H1 (cell line): ENCODE results near the gene AIG1. TPM values are rescaled to one million over a fixed set of nuclear protein-coding genes. Genes with fewer than 3 reads are reported as not detected.

ENCODE experiments used
- CTCF ChIA-PET: fragments of 300-600 bp; sonication (Branson Sonifier 250); formaldehyde crosslinking; loops from one replicate; lab custom pipeline; 2021; ENCODE audit not compliant: partially characterized antibody; lab: Charles Lee
- POLR2A ChIA-PET: fragments of 300-600 bp; sonication (Branson Sonifier 250); formaldehyde crosslinking; loops from one replicate; lab custom pipeline; 2021; ENCODE audit warnings: inconsistent platforms; ENCODE audit not compliant: partially characterized antibody; lab: Charles Lee
- DNase-seq, 2 experiments: peaks; one replicate each; pipeline versions ENCODE4 v3.0.0 to v3.0.0-alpha.2; 2010 to 2022; ENCODE audit warnings: low spot score in 2 of 2, low read depth in 1 of 2, mixed read lengths in 1 of 2
- FAIRE-seq: peaks from 2 replicates; lab custom pipeline; 2011; peaks lifted over from hg19 to GRCh38; lab: Jason Lieb, UNC
- H2AFZ ChIP-seq: 2 replicates; pipeline ENCODE4 v1.8.1; 2012; ENCODE audit warnings: low read length, inconsistent platforms
- H2AK5ac ChIP-seq: 2 replicates; pipeline ENCODE4 v1.6.1; 2013; ENCODE audit warnings: low read depth, low read length
- H2BK120ac ChIP-seq: replicated peaks from 2 replicates; pipeline ENCODE3; 2013; ENCODE audit warnings: low read depth, low read length, inconsistent platforms
- H2BK12ac ChIP-seq: 2 replicates; pipeline ENCODE4 v1.6.1; 2013; ENCODE audit warnings: low read depth, low read length
- H2BK15ac ChIP-seq: 2 replicates; pipeline ENCODE4 v1.6.1; 2013; ENCODE audit warnings: low read length
- H2BK20ac ChIP-seq: 2 replicates; pipeline ENCODE4 v1.6.1; 2013; ENCODE audit warnings: low read length
- H2BK5ac ChIP-seq: 2 replicates; pipeline ENCODE4 v1.6.1; 2013; ENCODE audit warnings: low read depth, low read length
- H3K14ac ChIP-seq: 2 replicates; pipeline ENCODE4 v1.6.1; 2013; ENCODE audit warnings: inconsistent platforms; ENCODE audit not compliant: insufficient read length
- H3K18ac ChIP-seq: 2 replicates; pipeline ENCODE4 v1.6.1; 2013; ENCODE audit warnings: low read length; ENCODE audit errors: extremely low read depth
- H3K23ac ChIP-seq: 2 replicates; pipeline ENCODE4 v1.6.1; 2013; ENCODE audit warnings: inconsistent platforms; ENCODE audit not compliant: insufficient read length
- H3K23me2 ChIP-seq: 2 replicates; pipeline ENCODE4 v1.6.1; 2013; ENCODE audit warnings: low read depth, low read length
- H3K27ac ChIP-seq: 2 replicates; pipeline ENCODE4 v1.6.1; 2011; ENCODE audit warnings: low read depth, low read length, inconsistent platforms
- H3K27me3 ChIP-seq, 4 experiments: replicated peaks in 1 of 4; 1 replicate in 1 of 4; 2 replicates in 3 of 4; pipeline versions ENCODE4 v1.6.1 to v1.8.1; 2011 to 2013; ENCODE audit warnings: low read length in 3 of 4, mild to moderate bottlenecking in 3 of 4, inconsistent platforms in 2 of 4, mixed read lengths in 2 of 4, moderate library complexity in 1 of 4; ENCODE audit not compliant: control insufficient read depth in 3 of 4, insufficient read depth in 3 of 4; ENCODE audit errors: extremely low read depth in 1 of 4
- H3K36me3 ChIP-seq, 4 experiments: 2 replicates each; pipeline versions ENCODE4 v1.6.1 to v1.8.1; 2011 to 2013; ENCODE audit warnings: mild to moderate bottlenecking in 4 of 4, low read length in 3 of 4, moderate library complexity in 2 of 4, control low read depth in 1 of 4, inconsistent platforms in 1 of 4; ENCODE audit not compliant: insufficient read depth in 4 of 4, control insufficient read depth in 2 of 4
- H3K4ac ChIP-seq: replicated peaks from 2 replicates; pipeline ENCODE3; 2013; ENCODE audit warnings: low read length, low read depth, mixed read lengths, inconsistent platforms; ENCODE audit not compliant: insufficient read length
- H3K4me1 ChIP-seq, 4 experiments: replicated peaks in 1 of 4; 1 replicate in 1 of 4; 2 replicates in 3 of 4; pipeline versions ENCODE4 v1.6.1 to v1.8.1; 2011 to 2013; ENCODE audit warnings: low read length in 3 of 4, inconsistent platforms in 2 of 4, mixed read lengths in 1 of 4; ENCODE audit not compliant: insufficient read depth in 4 of 4, control insufficient read depth in 3 of 4
- H3K4me2 ChIP-seq, 2 experiments: 2 replicates each; pipeline versions ENCODE4 v1.6.1 to v1.8.1; 2011 to 2013; ENCODE audit warnings: low read depth in 2 of 2, low read length in 2 of 2, control low read depth in 1 of 2, inconsistent platforms in 1 of 2, mild to moderate bottlenecking in 1 of 2; ENCODE audit not compliant: insufficient read depth in 1 of 2
- H3K4me3 ChIP-seq, 4 experiments: fragments of 200-600, 300-600 bp in 1 of 4; sonication (generic), shearing (Covaris generic), sonication (Bioruptor Twin) in 1 of 4; 2 replicates each; pipeline versions ENCODE4 v1.5.1 to v1.8.1; 2011 to 2016; ENCODE audit warnings: low read length in 4 of 4, low read depth in 3 of 4, control low read depth in 2 of 4, inconsistent platforms in 2 of 4, mild to moderate bottlenecking in 2 of 4, mixed read lengths in 1 of 4, moderate library complexity in 1 of 4; ENCODE audit not compliant: insufficient read depth in 2 of 4; ENCODE audit errors: extremely low read depth in 1 of 4
- H3K56ac ChIP-seq: replicated peaks from 2 replicates; pipeline ENCODE3; 2013; ENCODE audit warnings: low read depth, mild to moderate bottlenecking, mixed read lengths, low read length, inconsistent platforms; ENCODE audit not compliant: insufficient read length
- H3K79me1 ChIP-seq: 2 replicates; pipeline ENCODE4 v1.6.1; 2013; ENCODE audit warnings: low read depth, low read length, control low read depth
- H3K79me2 ChIP-seq, 2 experiments: 2 replicates each; pipeline versions ENCODE4 v1.6.1 to v1.8.1; 2012 to 2013; ENCODE audit warnings: low read length in 2 of 2, mild to moderate bottlenecking in 2 of 2, inconsistent platforms in 1 of 2; ENCODE audit not compliant: insufficient read depth in 2 of 2, control insufficient read depth in 1 of 2
- H3K9ac ChIP-seq, 4 experiments: replicated peaks in 1 of 4; 1 replicate in 1 of 4; 2 replicates in 3 of 4; pipeline versions ENCODE4 v1.6.1 to v1.8.1; 2011 to 2013; ENCODE audit warnings: low read depth in 3 of 4, low read length in 3 of 4, control low read depth in 2 of 4, mild to moderate bottlenecking in 2 of 4, moderate library complexity in 2 of 4, inconsistent platforms in 1 of 4; ENCODE audit errors: extremely low read depth in 1 of 4
- H3K9me3 ChIP-seq, 2 experiments: 2 replicates each; pipeline versions ENCODE4 v1.6.1 to v1.8.1; 2012 to 2013; ENCODE audit warnings: mild to moderate bottlenecking in 2 of 2, moderate library complexity in 2 of 2, control low read depth in 1 of 2, inconsistent platforms in 1 of 2, low read depth in 1 of 2, low read length in 1 of 2, mixed read lengths in 1 of 2; ENCODE audit not compliant: insufficient read depth in 2 of 2
- H4K20me1 ChIP-seq, 2 experiments: replicated peaks in 1 of 2; 2 replicates each; pipeline versions ENCODE3 to v1.8.1; 2011 to 2013; ENCODE audit warnings: inconsistent platforms in 2 of 2, low read length in 2 of 2, mild to moderate bottlenecking in 1 of 2; ENCODE audit not compliant: insufficient read depth in 2 of 2, control insufficient read depth in 1 of 2
- H4K5ac ChIP-seq: 2 replicates; pipeline ENCODE4 v1.6.1; 2013; ENCODE audit warnings: low read length, low read depth, mixed read lengths, inconsistent platforms; ENCODE audit not compliant: insufficient read length
- H4K8ac ChIP-seq: 2 replicates; pipeline ENCODE4 v1.8.0; 2013; ENCODE audit warnings: mild to moderate bottlenecking, moderate library complexity, low read length, inconsistent platforms; ENCODE audit not compliant: insufficient read depth; ENCODE audit errors: extremely low read depth
- H4K91ac ChIP-seq: replicated peaks from 2 replicates; pipeline ENCODE3; 2013; ENCODE audit warnings: low read length, mixed read lengths, inconsistent platforms; ENCODE audit not compliant: insufficient read length
- ATF2 ChIP-seq: IDR thresholded peaks from 2 replicates; pipeline ENCODE4 v1.6.1; 2012; ENCODE audit warnings: low read length, inconsistent platforms
- EP300 ChIP-seq, 2 experiments: IDR thresholded peaks; 1 replicate in 1 of 2; 2 replicates in 1 of 2; pipeline ENCODE4 v1.6.1; 2011 to 2012; ENCODE audit warnings: low read depth in 2 of 2, low read length in 2 of 2, mild to moderate bottlenecking in 2 of 2, borderline replicate concordance in 1 of 2, inconsistent platforms in 1 of 2, moderate library complexity in 1 of 2
- HDAC6 ChIP-seq: IDR thresholded peaks from one replicate; pipeline ENCODE4 v1.7.1; 2012; ENCODE audit warnings: low read depth, mild to moderate bottlenecking, inconsistent platforms, low read length, moderate library complexity
- MAFK ChIP-seq: IDR thresholded peaks from 2 replicates; pipeline ENCODE4 v1.6.1; 2012; ENCODE audit warnings: low read depth, mild to moderate bottlenecking, improper control_type of control experiment, low read length
- PHF8 ChIP-seq: fragments of 200-600 bp; sonication (generic); conservative IDR thresholded peaks from 2 replicates; pipeline ENCODE4 v1.7.1; 2012; ENCODE audit warnings: low read depth, mild to moderate bottlenecking, inconsistent platforms, low read length, moderate library complexity
- SIN3A ChIP-seq, 2 experiments: IDR thresholded peaks in 1 of 2; conservative IDR thresholded peaks in 1 of 2; 2 replicates each; pipeline ENCODE4 v1.6.1; 2011 to 2012; ENCODE audit warnings: low read length in 2 of 2, improper control_type of control experiment in 1 of 2, low read depth in 1 of 2, mild to moderate bottlenecking in 1 of 2
- WGBS, 2 experiments: shearing (Covaris generic) in 1 of 2; methylation state at CpG; one replicate each; pipeline versions ENCODE4 v1.1.6 to v1.1.7; 2013 to 2015; ENCODE audit warnings: low lambda C conversion rate in 2 of 2, mixed read lengths in 2 of 2, inconsistent platforms in 1 of 2, low coverage in 1 of 2, missing lambda C conversion rate in 1 of 2; ENCODE audit not compliant: insufficient replicate concordance in 2 of 2, insufficient coverage in 1 of 2, insufficient read length in 1 of 2; ENCODE audit errors: extremely low coverage in 1 of 2, missing lambda C conversion rate in 1 of 2; 5-methylcytosine and 5-hydroxymethylcytosine counted together
- polyA plus RNA-seq, 7 experiments: library from polyadenylated mRNA; depleted of rRNA in 3 of 7; stranded (reverse) in 5 of 7; unstranded in 2 of 7; fragments of >200 nt in 5 of 7; fragments of 200-250 nt in 2 of 7; gene quantifications; 1 replicate in 5 of 7; 2 replicates in 1 of 7; 4 replicates in 1 of 7; pipeline versions ENCODE4 v1.2.1 to v1.2.3, GENCODE V29; 2011 to 2013; ENCODE audit warnings: missing spikeins in 2 of 7, mixed read lengths in 2 of 7
- total RNA-seq: library from RNA; stranded (reverse); fragmentation: NEBNext Ultra II Directional; extraction: Animal tissue kit (Norgen Biotek cat#: 25700); gene quantifications from 2 replicates; pipeline ENCODE4 v1.2.1, GENCODE V29; 2021

The AIG1 gene
- total and polyA plus RNA-seq, 2 of the 8 experiments (the other 6 are each of a cell fraction or from before 2014, with no cell fraction given): 56.6 to 58.4 TPM

- no peak overlapping the region for H3K9ac ChIP-seq
- H2BK20ac ChIP-seq: no peak overlapping the region
- no peaks in the 10 kb centered on the region for H3K4me1 ChIP-seq
- WGBS, 2 experiments: 77% methylated on average over 1 of the region's 1 CpG; no CpG with 5 or more reads in 1 of the 2 experiments
- no peak overlapping the region for H2BK120ac ChIP-seq
- no peak overlapping the region for H2AFZ ChIP-seq
- H3K79me2 ChIP-seq: no peaks in the 10 kb centered on the region
- no peak overlapping the region for H4K5ac ChIP-seq
- H3K23me2 ChIP-seq: no peaks in the 10 kb centered on the region
- no peak overlapping the region for H3K18ac ChIP-seq
- H3K4me3 ChIP-seq: no peak overlapping the region
- TF ChIP-seq HDAC6 (no peak), SIN3A (conservative IDR thresholded peaks at IDR 0.05 in 1 of 2, IDR thresholded peaks at IDR 0.05 in 1 of 2; ENCODE audit: low read depth in 1 of 2, low read length in 2 of 2) (no peak), MAFK (no peak), ATF2 (no peak), EP300 (IDR thresholded peaks at IDR 0.05; ENCODE audit: borderline replicate concordance in 1 of 2, low read depth in 2 of 2, low read length in 2 of 2) (no peak), PHF8 (no peak)
- H2BK12ac ChIP-seq: no peak overlapping the region
- ChIA-PET POLR2A (no interaction called here), CTCF (interaction anchor here (0.9 kb wide), 1 partner anchor 19 kb away, joined by 3 read pairs; no protein-coding TSS in a partner anchor)
- no peaks in the 10 kb centered on the region; the same call in 1 of the 2 replicates for H3K79me1 ChIP-seq
- no peaks in the 10 kb centered on the region for H3K36me3 ChIP-seq
- no peak overlapping the region for H3K14ac ChIP-seq
- DNase-seq: no peak
- no peak overlapping the region for H3K56ac ChIP-seq
- H2AK5ac ChIP-seq: no peak overlapping the region
- H2BK15ac ChIP-seq: no peak overlapping the region
- no peak overlapping the region for H3K4me2 ChIP-seq
- no peaks in the 10 kb centered on the region for H3K9me3 ChIP-seq
- no peak overlapping the region for H4K91ac ChIP-seq
- H2BK5ac ChIP-seq: no peak overlapping the region
- no peak overlapping the region for H4K8ac ChIP-seq
- H3K23ac ChIP-seq: no peak overlapping the region
- no peak overlapping the region for H3K4ac ChIP-seq
- no peaks in the 10 kb centered on the region for H3K27me3 ChIP-seq
- no peak for FAIRE-seq
- H3K27ac ChIP-seq: no peak overlapping the region
- no peaks in the 10 kb centered on the region for H4K20me1 ChIP-seq
Measured at GRCh38 chr6:143155681-143156080, 95.0 kb downstream of the AIG1 start.
